GM12878 (cell line): ENCODE results near the gene JUN. TPM values are rescaled to one million over a fixed set of nuclear protein-coding genes. Genes with fewer than 3 reads are reported as not detected.

Experiments
- ATAC-seq: fragments of 200-7000 bp; cut with Tn5 transposase; 3 replicates; pipeline ENCODE4 v1.9.1; 2020; ENCODE audit warnings: mild to moderate bottlenecking, moderate library complexity
- BruUV-seq: library from RNA; stranded (reverse); fragments of 400-500 nt; replicated peaks from 2 replicates; lab custom pipeline; 2021; lab: Mats Ljungman, UMichigan
- CTCF ChIA-PET: fragments of 300-600 bp; sonication (Branson Sonifier 250); formaldehyde crosslinking; extraction: SDS; loops from one replicate; lab custom pipeline; 2021; ENCODE audit warnings: inconsistent platforms; lab: Yijun Ruan, JAX
- POLR2A ChIA-PET: fragments of 350-600 bp; formaldehyde crosslinking; extraction: SDS; loops from one replicate; lab custom pipeline; 2021; ENCODE audit warnings: inconsistent platforms; lab: Charles Lee
- RAD21 ChIA-PET: fragments of 300-600 bp; sonication (Branson Sonifier 250); formaldehyde crosslinking; loops from one replicate; lab custom pipeline; 2023; ENCODE audit warnings: antibody characterized with exemption; ENCODE audit not compliant: unreplicated experiment; lab: Charles Lee
- SMC1A ChIA-PET: fragments of 300-600 bp; sonication (Branson Sonifier 250); formaldehyde crosslinking; loops from one replicate; lab custom pipeline; 2023; ENCODE audit not compliant: unreplicated experiment, uncharacterized antibody; lab: Charles Lee
- DNase-seq: peaks from one replicate; pipeline ENCODE4 v3.0.0-alpha.2; 2011; ENCODE audit warnings: low read depth, low spot score
- FAIRE-seq: peaks from 3 replicates; lab custom pipeline; 2011; peaks lifted over from hg19 to GRCh38; lab: Jason Lieb, UNC
- H2AFZ ChIP-seq: 2 replicates; pipeline ENCODE4 v1.6.0; 2011; ENCODE audit warnings: low read depth, low read length, control low read depth; ENCODE audit not compliant: control insufficient read depth
- H3K27ac ChIP-seq: 2 replicates; pipeline ENCODE4 v1.5.1; 2011; ENCODE audit warnings: control low read depth; ENCODE audit not compliant: control insufficient read depth, insufficient read depth
- H3K27me3 ChIP-seq, 2 experiments: replicated peaks in 1 of 2; 2 replicates each; pipeline versions ENCODE4 v1.6.0 to v1.6.1; 2011; ENCODE audit warnings: low read length in 1 of 2; ENCODE audit not compliant: control insufficient read depth in 2 of 2, insufficient read depth in 2 of 2
- H3K36me3 ChIP-seq, 2 experiments: 2 replicates each; pipeline ENCODE4 v1.5.1; 2011; ENCODE audit warnings: low read length in 1 of 2; ENCODE audit not compliant: control insufficient read depth in 2 of 2, insufficient read depth in 2 of 2
- H3K4me1 ChIP-seq: 2 replicates; pipeline ENCODE4 v1.6.1; 2011; ENCODE audit warnings: mild to moderate bottlenecking, low read length, moderate library complexity, mixed read lengths; ENCODE audit not compliant: control insufficient read depth, insufficient read depth
- H3K4me2 ChIP-seq: 2 replicates; pipeline ENCODE4 v1.6.0; 2011; ENCODE audit warnings: control low read depth; ENCODE audit not compliant: control insufficient read depth, insufficient read depth
- H3K4me3 ChIP-seq: fragments of 200-600 bp; sonication (generic); 2 replicates; pipeline ENCODE4 v1.5.1; 2016
- H3K79me2 ChIP-seq: 2 replicates; pipeline ENCODE4 v1.6.0; 2011; ENCODE audit warnings: low read length; ENCODE audit not compliant: control insufficient read depth, insufficient read depth
- H3K9ac ChIP-seq: 2 replicates; pipeline ENCODE4 v1.8.0; 2011; ENCODE audit warnings: low read length, control low read depth, mixed read lengths; ENCODE audit not compliant: control insufficient read depth, insufficient read depth
- H3K9me3 ChIP-seq: replicated peaks from 3 replicates; pipeline ENCODE4 v1.5.1; 2011; ENCODE audit warnings: mild to moderate bottlenecking, low read length; ENCODE audit not compliant: control insufficient read depth, insufficient read depth
- H4K20me1 ChIP-seq: 2 replicates; pipeline ENCODE4 v1.6.0; 2011; ENCODE audit not compliant: control insufficient read depth, insufficient read depth
- BMI1 ChIP-seq: fragments of 450-650 bp; IDR thresholded peaks from 2 replicates; pipeline ENCODE4 v1.6.1; 2016; ENCODE audit warnings: mild to moderate bottlenecking, moderate library complexity, borderline replicate concordance
- ETV6 ChIP-seq, 2 experiments: fragments of 450-650 bp in 1 of 2; IDR thresholded peaks in 1 of 2; conservative IDR thresholded peaks in 1 of 2; 2 replicates each; pipeline ENCODE4 v1.6.1; 2014; ENCODE audit warnings: antibody characterized with exemption in 1 of 2, borderline replicate concordance in 1 of 2, low read depth in 1 of 2, mild to moderate bottlenecking in 1 of 2, moderate library complexity in 1 of 2
- GATAD2B ChIP-seq: fragments of 450-650 bp; conservative IDR thresholded peaks from 2 replicates; pipeline ENCODE4 v1.6.1; 2017; ENCODE audit warnings: low read depth, mild to moderate bottlenecking, moderate library complexity
- MXI1 ChIP-seq: fragments of 150-350 bp; IDR thresholded peaks from 2 replicates; pipeline ENCODE4 v1.6.1; 2011; ENCODE audit warnings: low read depth, mild to moderate bottlenecking, inconsistent platforms, low read length, improper control_type of control experiment
- NBN ChIP-seq: fragments of 450-650 bp; IDR thresholded peaks from 2 replicates; pipeline ENCODE4 v1.6.1; 2016
- NFXL1 ChIP-seq: fragments of 450-650 bp; IDR thresholded peaks from 2 replicates; pipeline ENCODE4 v1.6.1; 2017; ENCODE audit warnings: antibody characterized with exemption, mild to moderate bottlenecking, borderline replicate concordance
- NR2F1 ChIP-seq: fragments of 450-650 bp; conservative IDR thresholded peaks from 2 replicates; pipeline ENCODE4 v1.6.1; 2017; ENCODE audit warnings: mild to moderate bottlenecking
- POLR2AphosphoS5 ChIP-seq: IDR thresholded peaks from 2 replicates; pipeline ENCODE4 v1.6.1; 2011; ENCODE audit warnings: mild to moderate bottlenecking, low read length, inconsistent platforms
- RELA ChIP-seq: fragments of 450-650 bp; IDR thresholded peaks from 2 replicates; pipeline ENCODE4 v1.8.0; 2014; ENCODE audit warnings: borderline replicate concordance; ENCODE audit not compliant: partially characterized antibody
- SIN3A ChIP-seq: IDR thresholded peaks from 2 replicates; pipeline ENCODE4 v1.6.1; 2012; ENCODE audit warnings: low read depth, low read length, improper control_type of control experiment
- SIX5 ChIP-seq: IDR thresholded peaks from 2 replicates; pipeline ENCODE4 v1.6.1; 2011; ENCODE audit warnings: mild to moderate bottlenecking, low read depth, low read length, moderate library complexity; ENCODE audit not compliant: severe bottlenecking
- YBX1 ChIP-seq: fragments of 450-650 bp; IDR thresholded peaks from 2 replicates; pipeline ENCODE4 v1.6.1; 2016; ENCODE audit warnings: antibody characterized with exemption
- ZNF384 ChIP-seq: IDR thresholded peaks from 2 replicates; pipeline ENCODE4 v1.6.1; 2012; ENCODE audit warnings: low read depth, mild to moderate bottlenecking, low read length, improper control_type of control experiment, borderline replicate concordance
- ZNF622 ChIP-seq: fragments of 450-650 bp; IDR thresholded peaks from 2 replicates; pipeline ENCODE4 v1.6.1; 2017; ENCODE audit warnings: mild to moderate bottlenecking, inconsistent platforms
- WGBS: methylation state at CpG from one replicate; pipeline ENCODE4 v1.1.6; 2016; ENCODE audit warnings: low lambda C conversion rate; ENCODE audit not compliant: insufficient replicate concordance, insufficient coverage; ENCODE audit errors: missing lambda C conversion rate; 5-methylcytosine and 5-hydroxymethylcytosine counted together
- in situ Hi-C: fragments of 300-500 bp; cut with MboI; formaldehyde crosslinking; loops from 9 replicates; pipeline ENCODE4 v1.14.3; 2018; ENCODE audit warnings: mixed read lengths
- intact Hi-C: fragments of 100-400 bp; cut with micrococcal nuclease; formaldehyde crosslinking; loops from one replicate; pipeline ENCODE4 v1.14.2; 2022; ENCODE audit not compliant: unreplicated experiment
- polyA plus RNA-seq, 11 experiments: library from polyadenylated mRNA; depleted of rRNA in 4 of 11; unstranded in 6 of 11; stranded (reverse) in 5 of 11; fragments of >200 nt; fragmentation: Nextera tagmentation in 4 of 11; fragmentation: Illumina TruSeq in 1 of 11; extraction: Ambion mirVana in 4 of 11; extraction: Trizol in 1 of 11; gene quantifications; 1 replicate in 1 of 11; 2 replicates in 10 of 11; pipeline versions ENCODE4 v1.2.1 to v1.2.3, GENCODE V29; 2011 to 2016; ENCODE audit warnings: inconsistent platforms in 2 of 11, missing spikeins in 2 of 11, low read depth in 1 of 11
- total RNA-seq, 4 experiments: library from RNA; depleted of rRNA in 3 of 4; stranded (reverse); fragments of >200 nt in 3 of 4; fragmentation: Illumina TruSeq in 1 of 4; extraction: Trizol in 1 of 4; gene quantifications; 2 replicates each; pipeline versions ENCODE4 v1.2.1 to v1.2.3, GENCODE V29; 2013 to 2021
- TF ChIP-seq, protein P1 (sequence below): fragments of 450-650 bp; formaldehyde crosslinking; IDR thresholded peaks from 2 replicates; pipeline ENCODE4 v1.4.0; 2020; ENCODE audit warnings: mild to moderate bottlenecking, moderate library complexity
- TF ChIP-seq, protein P2 (sequence below): fragments of 450-650 bp; IDR thresholded peaks from 2 replicates; pipeline ENCODE4 v1.6.1; 2014; ENCODE audit warnings: mild to moderate bottlenecking
- TF ChIP-seq, protein P3 (sequence below): IDR thresholded peaks from 2 replicates; pipeline ENCODE4 v1.6.1; 2011; ENCODE audit warnings: mild to moderate bottlenecking, low read depth, low read length, moderate library complexity; ENCODE audit not compliant: insufficient replicate concordance
- TF ChIP-seq, protein P4 (sequence below): IDR thresholded peaks from 2 replicates; pipeline ENCODE4 v1.6.1; 2012; ENCODE audit warnings: low read length, inconsistent platforms

Gene JUN
- total and polyA plus RNA-seq, 10 of the 15 experiments (the other 5 are each of a cell fraction or from before 2014, with no cell fraction given): 0.18 to 8.4 (median 2.8) TPM

DNA sequence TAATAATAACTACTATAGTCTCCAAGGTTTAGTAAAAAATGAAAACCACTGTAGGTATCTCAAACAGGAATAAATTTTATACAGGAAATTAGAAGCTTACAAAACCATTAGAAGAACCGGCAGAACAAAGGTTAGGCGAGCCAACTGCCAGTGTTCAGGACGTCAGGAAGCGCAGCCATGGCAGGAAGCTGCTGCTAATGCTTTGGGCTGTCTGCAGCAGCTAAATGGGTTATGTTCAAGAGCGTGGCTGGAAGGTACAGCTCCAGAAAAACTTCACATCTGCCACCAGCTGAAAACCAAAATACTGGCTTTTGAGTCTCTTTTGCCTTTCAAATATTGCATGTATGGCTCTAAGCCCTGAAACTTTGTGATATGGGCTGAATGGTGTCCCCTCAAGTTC, 48.3 kb downstream of the JUN start (continued):
- TF ChIP-seq, protein P1, sequence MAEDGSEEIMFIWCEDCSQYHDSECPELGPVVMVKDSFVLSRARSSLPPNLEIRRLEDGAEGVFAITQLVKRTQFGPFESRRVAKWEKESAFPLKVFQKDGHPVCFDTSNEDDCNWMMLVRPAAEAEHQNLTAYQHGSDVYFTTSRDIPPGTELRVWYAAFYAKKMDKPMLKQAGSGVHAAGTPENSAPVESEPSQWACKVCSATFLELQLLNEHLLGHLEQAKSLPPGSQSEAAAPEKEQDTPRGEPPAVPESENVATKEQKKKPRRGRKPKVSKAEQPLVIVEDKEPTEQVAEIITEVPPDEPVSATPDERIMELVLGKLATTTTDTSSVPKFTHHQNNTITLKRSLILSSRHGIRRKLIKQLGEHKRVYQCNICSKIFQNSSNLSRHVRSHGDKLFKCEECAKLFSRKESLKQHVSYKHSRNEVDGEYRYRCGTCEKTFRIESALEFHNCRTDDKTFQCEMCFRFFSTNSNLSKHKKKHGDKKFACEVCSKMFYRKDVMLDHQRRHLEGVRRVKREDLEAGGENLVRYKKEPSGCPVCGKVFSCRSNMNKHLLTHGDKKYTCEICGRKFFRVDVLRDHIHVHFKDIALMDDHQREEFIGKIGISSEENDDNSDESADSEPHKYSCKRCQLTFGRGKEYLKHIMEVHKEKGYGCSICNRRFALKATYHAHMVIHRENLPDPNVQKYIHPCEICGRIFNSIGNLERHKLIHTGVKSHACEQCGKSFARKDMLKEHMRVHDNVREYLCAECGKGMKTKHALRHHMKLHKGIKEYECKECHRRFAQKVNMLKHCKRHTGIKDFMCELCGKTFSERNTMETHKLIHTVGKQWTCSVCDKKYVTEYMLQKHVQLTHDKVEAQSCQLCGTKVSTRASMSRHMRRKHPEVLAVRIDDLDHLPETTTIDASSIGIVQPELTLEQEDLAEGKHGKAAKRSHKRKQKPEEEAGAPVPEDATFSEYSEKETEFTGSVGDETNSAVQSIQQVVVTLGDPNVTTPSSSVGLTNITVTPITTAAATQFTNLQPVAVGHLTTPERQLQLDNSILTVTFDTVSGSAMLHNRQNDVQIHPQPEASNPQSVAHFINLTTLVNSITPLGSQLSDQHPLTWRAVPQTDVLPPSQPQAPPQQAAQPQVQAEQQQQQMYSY (CRISPR knock-in tag): no peak
- no peak for TF ChIP-seq MXI1
- TF ChIP-seq ZNF384: no peak

DNA sequence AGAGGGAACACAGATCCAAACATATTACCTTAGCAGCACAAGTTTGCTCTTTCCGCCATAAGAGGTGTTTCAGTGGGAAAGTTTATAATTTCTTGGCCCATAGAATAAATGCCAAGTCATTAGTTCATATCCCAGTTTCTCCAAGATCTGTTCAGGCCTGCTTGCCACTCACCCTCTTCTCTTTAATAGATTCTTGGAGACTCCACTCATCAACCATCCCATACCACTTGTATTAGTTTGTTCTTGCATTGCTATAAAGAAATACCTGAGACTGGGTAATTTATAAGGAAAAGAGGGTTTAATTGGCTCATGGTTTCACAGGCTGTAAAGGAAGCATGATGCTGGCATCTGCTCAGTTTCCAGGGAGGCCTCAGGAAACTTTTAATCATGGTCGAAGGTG, 49.2 kb downstream of the JUN start:
- no peaks in the 10 kb centered on the region for H3K27me3 ChIP-seq
- WGBS: 75% methylated on average over 2 of the region's 2 CpGs
- no peaks in the 10 kb centered on the region for H4K20me1 ChIP-seq
- H3K79me2 ChIP-seq: no peaks in the 10 kb centered on the region
- no peak overlapping the region for H3K4me3 ChIP-seq
- intact Hi-C loops: no loop called here
- CTCF ChIA-PET: no interaction called here
- no peak overlapping the region for H3K9ac ChIP-seq
- no peak for ATAC-seq
- no peak for DNase-seq
- H3K9me3 ChIP-seq: no peaks in the 10 kb centered on the region
- in situ Hi-C loops: loop anchor here (25.0 kb wide), 1 partner anchor 978 kb away; no protein-coding TSS in a partner anchor
- FAIRE-seq: no peak
- SMC1A ChIA-PET: no interaction called here
- POLR2A ChIA-PET: no interaction called here
- BruUV-seq: no TSS peak
- H3K4me2 ChIP-seq: no peak overlapping the region
- RAD21 ChIA-PET: no interaction called here
- H3K4me1 ChIP-seq: no peaks in the 10 kb centered on the region
- H3K27ac ChIP-seq: no peak overlapping the region
- H2AFZ ChIP-seq: no peak overlapping the region
- H3K36me3 ChIP-seq: no peaks in the 10 kb centered on the region
- TF ChIP-seq GATAD2B (no peak), ETV6 (conservative IDR thresholded peaks at IDR 0.05 in 1 of 2, IDR thresholded peaks at IDR 0.05 in 1 of 2; ENCODE audit: borderline replicate concordance in 1 of 2, low read depth in 1 of 2) (no peak), ZNF622 (no peak), RELA (no peak), BMI1 (no peak), NR2F1 (no peak), YBX1 (no peak), NBN (no peak), SIX5 (no peak), POLR2AphosphoS5 (no peak), SIN3A (no peak), NFXL1 (no peak)
- TF ChIP-seq, protein P2, sequence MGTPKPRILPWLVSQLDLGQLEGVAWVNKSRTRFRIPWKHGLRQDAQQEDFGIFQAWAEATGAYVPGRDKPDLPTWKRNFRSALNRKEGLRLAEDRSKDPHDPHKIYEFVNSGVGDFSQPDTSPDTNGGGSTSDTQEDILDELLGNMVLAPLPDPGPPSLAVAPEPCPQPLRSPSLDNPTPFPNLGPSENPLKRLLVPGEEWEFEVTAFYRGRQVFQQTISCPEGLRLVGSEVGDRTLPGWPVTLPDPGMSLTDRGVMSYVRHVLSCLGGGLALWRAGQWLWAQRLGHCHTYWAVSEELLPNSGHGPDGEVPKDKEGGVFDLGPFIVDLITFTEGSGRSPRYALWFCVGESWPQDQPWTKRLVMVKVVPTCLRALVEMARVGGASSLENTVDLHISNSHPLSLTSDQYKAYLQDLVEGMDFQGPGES: no peak
- TF ChIP-seq, protein P3, sequence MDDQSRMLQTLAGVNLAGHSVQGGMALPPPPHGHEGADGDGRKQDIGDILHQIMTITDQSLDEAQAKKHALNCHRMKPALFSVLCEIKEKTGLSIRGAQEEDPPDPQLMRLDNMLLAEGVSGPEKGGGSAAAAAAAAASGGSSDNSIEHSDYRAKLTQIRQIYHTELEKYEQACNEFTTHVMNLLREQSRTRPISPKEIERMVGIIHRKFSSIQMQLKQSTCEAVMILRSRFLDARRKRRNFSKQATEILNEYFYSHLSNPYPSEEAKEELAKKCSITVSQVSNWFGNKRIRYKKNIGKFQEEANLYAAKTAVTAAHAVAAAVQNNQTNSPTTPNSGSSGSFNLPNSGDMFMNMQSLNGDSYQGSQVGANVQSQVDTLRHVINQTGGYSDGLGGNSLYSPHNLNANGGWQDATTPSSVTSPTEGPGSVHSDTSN: no peak
- TF ChIP-seq, protein P4, sequence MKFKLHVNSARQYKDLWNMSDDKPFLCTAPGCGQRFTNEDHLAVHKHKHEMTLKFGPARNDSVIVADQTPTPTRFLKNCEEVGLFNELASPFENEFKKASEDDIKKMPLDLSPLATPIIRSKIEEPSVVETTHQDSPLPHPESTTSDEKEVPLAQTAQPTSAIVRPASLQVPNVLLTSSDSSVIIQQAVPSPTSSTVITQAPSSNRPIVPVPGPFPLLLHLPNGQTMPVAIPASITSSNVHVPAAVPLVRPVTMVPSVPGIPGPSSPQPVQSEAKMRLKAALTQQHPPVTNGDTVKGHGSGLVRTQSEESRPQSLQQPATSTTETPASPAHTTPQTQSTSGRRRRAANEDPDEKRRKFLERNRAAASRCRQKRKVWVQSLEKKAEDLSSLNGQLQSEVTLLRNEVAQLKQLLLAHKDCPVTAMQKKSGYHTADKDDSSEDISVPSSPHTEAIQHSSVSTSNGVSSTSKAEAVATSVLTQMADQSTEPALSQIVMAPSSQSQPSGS: no peak
